ENCODE measurements around the gene YJU2.

Gene YJU2

DNA sequence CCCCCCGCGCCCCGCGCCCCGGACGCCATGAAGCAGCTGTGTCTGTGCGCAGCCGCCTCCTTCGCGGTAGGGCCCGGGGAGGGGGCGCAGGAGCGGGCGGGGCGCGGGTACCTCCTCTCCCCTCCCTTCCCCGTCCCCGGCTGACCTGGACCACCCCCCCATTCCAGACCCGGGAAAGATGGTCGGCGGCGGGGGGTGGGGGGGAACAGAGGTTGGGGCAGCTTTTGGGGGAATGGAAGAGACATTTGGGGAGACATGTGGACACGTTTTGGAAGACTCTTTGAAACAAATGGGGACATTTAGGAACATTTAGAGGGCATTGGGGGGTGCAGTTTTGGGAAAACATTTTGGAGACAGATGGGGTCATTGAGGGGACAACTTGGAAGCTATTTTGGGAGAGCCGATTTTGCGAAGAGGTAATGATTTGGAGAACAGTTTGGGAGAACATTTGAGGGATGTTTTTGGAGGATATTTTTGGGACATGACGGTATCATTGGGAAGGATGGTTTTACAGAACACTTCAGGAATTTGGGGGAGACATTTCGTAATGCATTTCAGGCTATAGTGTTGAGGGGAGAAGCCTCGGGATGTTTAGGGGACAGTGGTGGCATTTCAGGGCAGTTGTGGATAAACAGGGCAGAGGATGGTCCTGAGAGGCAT is 48.3 kb upstream of the YJU2 start:
- no peak overlapping the region for H3K4me3 ChIP-seq (ENCODE audit: low read depth in 1 of 2, low read length in 2 of 2)
- no peaks in the 10 kb centered on the region for H3K4me1 ChIP-seq (ENCODE audit: insufficient read depth, low read length)
- no peak for DNase-seq
- no peaks in the 10 kb centered on the region for H3K79me2 ChIP-seq (ENCODE audit: insufficient read depth, low read length)
- no peaks in the 10 kb centered on the region for H4K20me1 ChIP-seq (ENCODE audit: insufficient read depth, low read length)
- no peak overlapping the region for H2AFZ ChIP-seq (ENCODE audit: low read depth, low read length)
- H3K9me3 ChIP-seq (ENCODE audit: insufficient read depth, low read length, severe bottlenecking), result no peaks in the 10 kb centered on the region
- no peak for ATAC-seq (ENCODE audit: insufficient read depth, low read depth)
- H3K36me3 ChIP-seq (ENCODE audit: insufficient read depth, low read length), result no peaks in the 10 kb centered on the region
- H3K27ac ChIP-seq (ENCODE audit: low read length), result no peak overlapping the region
- no peak overlapping the region for H3K9ac ChIP-seq (ENCODE audit: low read depth, low read length)
- TF ChIP-seq, protein P1, sequence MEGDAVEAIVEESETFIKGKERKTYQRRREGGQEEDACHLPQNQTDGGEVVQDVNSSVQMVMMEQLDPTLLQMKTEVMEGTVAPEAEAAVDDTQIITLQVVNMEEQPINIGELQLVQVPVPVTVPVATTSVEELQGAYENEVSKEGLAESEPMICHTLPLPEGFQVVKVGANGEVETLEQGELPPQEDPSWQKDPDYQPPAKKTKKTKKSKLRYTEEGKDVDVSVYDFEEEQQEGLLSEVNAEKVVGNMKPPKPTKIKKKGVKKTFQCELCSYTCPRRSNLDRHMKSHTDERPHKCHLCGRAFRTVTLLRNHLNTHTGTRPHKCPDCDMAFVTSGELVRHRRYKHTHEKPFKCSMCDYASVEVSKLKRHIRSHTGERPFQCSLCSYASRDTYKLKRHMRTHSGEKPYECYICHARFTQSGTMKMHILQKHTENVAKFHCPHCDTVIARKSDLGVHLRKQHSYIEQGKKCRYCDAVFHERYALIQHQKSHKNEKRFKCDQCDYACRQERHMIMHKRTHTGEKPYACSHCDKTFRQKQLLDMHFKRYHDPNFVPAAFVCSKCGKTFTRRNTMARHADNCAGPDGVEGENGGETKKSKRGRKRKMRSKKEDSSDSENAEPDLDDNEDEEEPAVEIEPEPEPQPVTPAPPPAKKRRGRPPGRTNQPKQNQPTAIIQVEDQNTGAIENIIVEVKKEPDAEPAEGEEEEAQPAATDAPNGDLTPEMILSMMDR (IDR thresholded peaks at IDR 0.05; ENCODE audit: borderline replicate concordance, extremely low read depth, low read length, poor library complexity, severe bottlenecking), result no peak
- TF ChIP-seq EZH2 (IDR thresholded peaks at IDR 0.05; ENCODE audit: borderline replicate concordance, low read depth, low read length, severe bottlenecking), result no peak
- H3K4me2 ChIP-seq (ENCODE audit: insufficient read depth, low read length), result no peak overlapping the region
- no peaks in the 10 kb centered on the region for H3K27me3 ChIP-seq (ENCODE audit: insufficient read depth, low read length, poor library complexity)

DNA sequence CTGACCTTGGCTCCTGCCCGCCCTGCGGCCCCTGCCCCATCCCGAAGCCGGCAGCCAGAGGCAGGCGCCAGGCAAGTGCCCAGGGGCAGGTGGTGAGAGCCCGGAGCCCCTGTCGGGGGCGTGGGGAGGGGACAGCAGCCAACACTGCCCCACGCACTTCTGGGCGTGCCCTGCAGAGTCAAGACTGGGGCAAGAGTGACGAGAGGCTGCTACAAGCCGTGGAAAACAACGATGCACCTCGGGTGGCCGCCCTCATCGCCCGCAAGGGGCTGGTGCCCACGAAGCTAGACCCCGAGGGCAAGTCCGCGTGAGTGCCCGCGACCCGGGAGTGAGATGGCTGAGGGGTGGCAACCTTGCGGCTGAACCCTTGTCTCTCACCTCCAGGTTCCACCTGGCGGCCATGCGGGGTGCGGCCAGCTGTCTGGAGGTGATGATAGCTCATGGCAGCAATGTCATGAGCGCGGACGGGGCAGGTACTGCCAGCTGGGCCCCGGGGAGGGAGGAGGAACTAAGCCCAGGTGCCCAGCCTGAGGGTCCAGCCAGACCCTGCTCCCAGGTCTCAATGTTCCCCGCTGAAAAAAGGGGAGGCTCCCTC is 47.1 kb upstream of the YJU2 start:
- Histone ChIP-seq H3K4me1 (ENCODE audit: insufficient read depth, low read length) (no peaks in the 10 kb centered on the region), H2AFZ (ENCODE audit: low read depth, low read length) (no peak overlapping the region), H3K9me3 (ENCODE audit: insufficient read depth, low read length, severe bottlenecking) (no peaks in the 10 kb centered on the region), H3K79me2 (ENCODE audit: insufficient read depth, low read length) (no peaks in the 10 kb centered on the region), H3K27ac (ENCODE audit: low read length) (no peak overlapping the region), H3K9ac (ENCODE audit: low read depth, low read length) (no peak overlapping the region), H3K4me3 (ENCODE audit: low read depth in 1 of 2, low read length in 2 of 2) (no peak overlapping the region), H3K4me2 (ENCODE audit: insufficient read depth, low read length) (no peak overlapping the region), H3K36me3 (ENCODE audit: insufficient read depth, low read length) (no peaks in the 10 kb centered on the region), H3K27me3 (ENCODE audit: insufficient read depth, low read length, poor library complexity) (no peaks in the 10 kb centered on the region), H4K20me1 (ENCODE audit: insufficient read depth, low read length) (no peaks in the 10 kb centered on the region)
- no peak for DNase-seq
- no peak for TF ChIP-seq EZH2 (IDR thresholded peaks at IDR 0.05; ENCODE audit: borderline replicate concordance, low read depth, low read length, severe bottlenecking)
- TF ChIP-seq, protein P1 (IDR thresholded peaks at IDR 0.05; ENCODE audit: borderline replicate concordance, extremely low read depth, low read length, poor library complexity, severe bottlenecking), result no peak
- ATAC-seq (ENCODE audit: insufficient read depth, low read depth), result no peak

DNA sequence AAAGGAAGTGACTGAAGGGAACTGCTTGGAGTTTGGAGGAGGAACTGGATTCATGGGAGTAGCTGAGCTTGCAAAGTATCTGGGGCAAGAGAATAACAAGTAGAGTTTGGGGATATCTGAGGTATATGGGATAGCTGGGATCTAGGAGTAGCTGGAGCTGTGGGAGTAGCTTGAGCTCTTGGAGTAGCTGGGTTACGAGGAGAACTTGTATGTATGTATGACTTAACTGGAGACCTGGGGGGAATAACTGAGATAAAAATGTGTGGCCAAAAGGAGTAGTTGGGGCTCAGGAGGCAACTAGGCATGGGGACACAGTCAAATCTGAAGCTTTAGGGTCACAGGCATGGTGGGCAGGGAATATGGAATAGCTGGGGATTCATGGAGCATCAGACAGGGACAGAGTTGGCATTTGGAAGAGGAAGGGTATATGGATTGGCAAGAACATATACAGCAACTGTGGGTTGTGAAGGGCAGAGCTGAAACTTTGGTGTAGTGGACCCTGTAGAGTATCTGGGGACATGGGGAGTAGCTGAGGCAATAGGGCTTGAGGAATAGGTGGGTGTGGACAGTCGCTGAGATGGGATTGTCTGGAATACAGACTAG is 45.8 kb upstream of the YJU2 start:
- DNase-seq (no peak), ATAC-seq (ENCODE audit: insufficient read depth, low read depth) (no peak)
- no peaks in the 10 kb centered on the region for H4K20me1 ChIP-seq (ENCODE audit: insufficient read depth, low read length)
- H3K27ac ChIP-seq (ENCODE audit: low read length), result no peak overlapping the region
- H3K36me3 ChIP-seq (ENCODE audit: insufficient read depth, low read length), result no peaks in the 10 kb centered on the region
- H3K9me3 ChIP-seq (ENCODE audit: insufficient read depth, low read length, severe bottlenecking), result no peaks in the 10 kb centered on the region
- no peak overlapping the region for H3K4me2 ChIP-seq (ENCODE audit: insufficient read depth, low read length)
- H3K79me2 ChIP-seq (ENCODE audit: insufficient read depth, low read length), result no peaks in the 10 kb centered on the region
- no peak for TF ChIP-seq EZH2 (IDR thresholded peaks at IDR 0.05; ENCODE audit: borderline replicate concordance, low read depth, low read length, severe bottlenecking)
- TF ChIP-seq, protein P1 (IDR thresholded peaks at IDR 0.05; ENCODE audit: borderline replicate concordance, extremely low read depth, low read length, poor library complexity, severe bottlenecking), result no peak
- no peak overlapping the region for H2AFZ ChIP-seq (ENCODE audit: low read depth, low read length)
- H3K27me3 ChIP-seq (ENCODE audit: insufficient read depth, low read length, poor library complexity), result no peaks in the 10 kb centered on the region
- no peak overlapping the region for H3K9ac ChIP-seq (ENCODE audit: low read depth, low read length)
- H3K4me1 ChIP-seq (ENCODE audit: insufficient read depth, low read length), result no peaks in the 10 kb centered on the region
- H3K4me3 ChIP-seq (ENCODE audit: low read depth in 1 of 2, low read length in 2 of 2), result no peak overlapping the region
